HepG2 (cell line): ENCODE data around the gene MAT2A. TPM values are rescaled to one million over a fixed set of nuclear protein-coding genes. Genes with fewer than 3 reads are reported as not detected.

Experiments
- DNMT1 ChIP-seq: sonication (generic); formaldehyde crosslinking; IDR thresholded peaks from 2 replicates; pipeline ENCODE4 v1.5.1; 2020; ENCODE audit warnings: mild to moderate bottlenecking, missing genetic modification reagents
- ETS1 ChIP-seq: sonication (generic); formaldehyde crosslinking; IDR thresholded peaks from 2 replicates; pipeline ENCODE4 v1.4.0; 2020; ENCODE audit warnings: missing genetic modification reagents
- FIP1L1 ChIP-seq: fragments of 200-400 bp; formaldehyde crosslinking; IDR thresholded peaks from 2 replicates; pipeline ENCODE4 v1.6.1; 2018; ENCODE audit warnings: low read depth, mild to moderate bottlenecking, low read length, moderate library complexity, borderline replicate concordance; ENCODE audit not compliant: insufficient read depth
- HCFC1 ChIP-seq: fragments of 150-350 bp; IDR thresholded peaks from 2 replicates; pipeline ENCODE4 v1.6.1; 2014; ENCODE audit warnings: low read depth, low read length
- HOXD1 ChIP-seq: sonication (generic); formaldehyde crosslinking; IDR thresholded peaks from 2 replicates; pipeline ENCODE4 v1.5.0; 2020; ENCODE audit warnings: missing genetic modification reagents
- KAT7 ChIP-seq: IDR thresholded peaks from 2 replicates; pipeline ENCODE4 v1.6.1; 2018; ENCODE audit warnings: borderline replicate concordance, missing compliant biosample characterization
- MXD4 ChIP-seq: IDR thresholded peaks from 2 replicates; pipeline ENCODE4 v1.6.1; 2016; ENCODE audit warnings: mild to moderate bottlenecking, missing biosample characterization, missing genetic modification reagents
- PHF8 ChIP-seq: sonication (generic); formaldehyde crosslinking; IDR thresholded peaks from 2 replicates; pipeline ENCODE4 v1.5.0; 2020; ENCODE audit warnings: missing genetic modification reagents
- TEAD2 ChIP-seq: sonication (generic); formaldehyde crosslinking; IDR thresholded peaks from 2 replicates; pipeline ENCODE4 v1.9.0; 2021; ENCODE audit warnings: missing genetic modification reagents
- THAP8 ChIP-seq: sonication (generic); formaldehyde crosslinking; IDR thresholded peaks from 2 replicates; pipeline ENCODE4 v1.5.1; 2020; ENCODE audit warnings: missing genetic modification reagents, mild to moderate bottlenecking, borderline replicate concordance
- YEATS4 ChIP-seq: sonication (generic); formaldehyde crosslinking; IDR thresholded peaks from 2 replicates; pipeline ENCODE4 v1.4.0; 2020; ENCODE audit warnings: missing genetic modification reagents, borderline replicate concordance
- ZBTB2 ChIP-seq: sonication (generic); formaldehyde crosslinking; IDR thresholded peaks from 2 replicates; pipeline ENCODE4 v1.8.0; 2022; ENCODE audit warnings: low read depth, missing genetic modification reagents
- ZBTB39 ChIP-seq: sonication (generic); formaldehyde crosslinking; IDR thresholded peaks from 2 replicates; pipeline ENCODE4 v1.5.0; 2020; ENCODE audit warnings: missing genetic modification reagents
- ZBTB44 ChIP-seq: sonication (generic); formaldehyde crosslinking; IDR thresholded peaks from 2 replicates; pipeline ENCODE4 v1.4.0; 2020; ENCODE audit warnings: missing genetic modification reagents
- ZFP36L1 ChIP-seq: sonication (generic); formaldehyde crosslinking; IDR thresholded peaks from 2 replicates; pipeline ENCODE4 v1.8.0; 2022; ENCODE audit warnings: mild to moderate bottlenecking, missing genetic modification reagents, moderate library complexity
- ZNF20 ChIP-seq: sonication (generic); formaldehyde crosslinking; IDR thresholded peaks from 2 replicates; pipeline ENCODE4 v1.4.0; 2020; ENCODE audit warnings: mild to moderate bottlenecking, moderate library complexity, missing genetic modification reagents
- ZNF225 ChIP-seq: sonication (generic); formaldehyde crosslinking; IDR thresholded peaks from 2 replicates; pipeline ENCODE4 v1.4.0; 2020; ENCODE audit warnings: mild to moderate bottlenecking, missing genetic modification reagents
- ZNF430 ChIP-seq: sonication (generic); formaldehyde crosslinking; IDR thresholded peaks from 2 replicates; pipeline ENCODE4 v1.9.0; 2021; ENCODE audit warnings: mild to moderate bottlenecking, missing genetic modification reagents
- ZNF543 ChIP-seq: sonication (generic); formaldehyde crosslinking; IDR thresholded peaks from 2 replicates; pipeline ENCODE4 v1.4.0; 2020; ENCODE audit warnings: mild to moderate bottlenecking, missing genetic modification reagents
- ZNF589 ChIP-seq: sonication (generic); formaldehyde crosslinking; conservative IDR thresholded peaks from 2 replicates; pipeline ENCODE4 v1.8.0; 2022; ENCODE audit warnings: mild to moderate bottlenecking, moderate library complexity, missing genetic modification reagents
- ZNF605 ChIP-seq: sonication (generic); formaldehyde crosslinking; IDR thresholded peaks from 2 replicates; pipeline ENCODE4 v1.8.0; 2022; ENCODE audit warnings: mild to moderate bottlenecking, missing genetic modification reagents
- ZNF749 ChIP-seq: sonication (generic); formaldehyde crosslinking; IDR thresholded peaks from 2 replicates; pipeline ENCODE4 v1.8.0; 2022; ENCODE audit warnings: mild to moderate bottlenecking, missing genetic modification reagents, moderate library complexity, borderline replicate concordance
- ZSCAN31 ChIP-seq: sonication (generic); formaldehyde crosslinking; IDR thresholded peaks from 2 replicates; pipeline ENCODE4 v1.5.0; 2020; ENCODE audit warnings: low read depth, mild to moderate bottlenecking, missing genetic modification reagents
- polyA plus RNA-seq, 8 experiments: library from polyadenylated mRNA; depleted of rRNA in 3 of 8; stranded (reverse) in 7 of 8; unstranded in 1 of 8; fragments of >200 nt; fragmentation: Illumina TruSeq in 4 of 8; extraction: Trizol in 4 of 8; gene quantifications; 2 replicates each; pipeline versions ENCODE4 v1.2.1 to v1.2.3, GENCODE V29; 2011 to 2016; ENCODE audit warnings: low read depth in 4 of 8, missing spikeins in 1 of 8, mixed read lengths in 1 of 8; ENCODE audit not compliant: insufficient read depth in 1 of 8
- total RNA-seq, 5 experiments: library from RNA; depleted of rRNA; stranded (reverse); fragments of >200 nt; fragmentation: Illumina TruSeq; extraction: Trizol; gene quantifications; 2 replicates each; pipeline ENCODE4 v1.2.3, GENCODE V29; 2016; ENCODE audit warnings: low read depth in 1 of 5

Gene MAT2A
- total and polyA plus RNA-seq, 2 of the 13 experiments (the other 11 are each of a cell fraction or from before 2014, with no cell fraction given): 155 to 331 TPM

GRCh38 chr2:85589982-85590791, 51.2 kb downstream of the MAT2A start (continued):
- TF ChIP-seq ZNF589 (CRISPR knock-in tag) (no peak), TEAD2 (no peak), ZNF20 (no peak), ZBTB2 (no peak), ZBTB44 (CRISPR knock-in tag) (no peak), ETS1 (no peak), DNMT1 (no peak; the same call in 1 of the 2 replicates), ZNF225 (CRISPR knock-in tag) (no peak), ZNF749 (CRISPR knock-in tag) (no peak), ZFP36L1 (CRISPR knock-in tag) (no peak), HCFC1 (no peak), ZSCAN31 (no peak), MXD4 (CRISPR knock-in tag) (no peak), FIP1L1 (no peak), YEATS4 (no peak), ZNF543 (CRISPR knock-in tag) (no peak), THAP8 (no peak), HOXD1 (no peak), ZNF430 (CRISPR knock-in tag) (peak; percentile 58; the same call in 1 of the 2 replicates), ZBTB39 (CRISPR knock-in tag) (no peak), ZNF605 (CRISPR knock-in tag) (peak; percentile 77; the same call in 1 of the 2 replicates), PHF8 (no peak), KAT7 (CRISPR knock-in tag) (no peak)
